Measurements from ENCODE around the gene INF2.
A peak's percentile ranks its signal among the peaks of the same experiment; 100 is the strongest.

Gene INF2

DNA sequence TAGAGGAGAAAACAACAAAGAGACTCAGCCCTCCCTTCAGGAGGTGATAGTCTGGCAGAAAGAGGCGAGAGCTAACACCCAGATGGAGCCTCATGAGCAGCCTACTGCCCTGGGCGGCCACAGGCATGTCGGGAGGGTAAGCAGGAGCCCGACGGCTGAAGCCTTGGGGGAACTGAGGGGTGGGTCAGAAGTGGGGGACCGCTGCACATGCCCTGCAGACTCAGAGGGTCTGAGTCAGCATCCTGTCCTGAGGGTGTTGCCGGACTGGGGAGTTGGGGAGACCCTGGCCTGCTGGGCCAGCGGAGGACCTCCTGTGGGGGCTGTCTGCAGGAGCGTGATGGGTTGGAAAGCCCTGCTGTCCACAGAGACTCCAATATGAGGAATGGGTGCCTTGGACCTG is 15.9 kb upstream of the INF2 start:
- Histone ChIP-seq H3K27me3 (no peaks in the 10 kb centered on the region), H3K4me1 (peaks cover 19% of the 10 kb centered on the region), H3K4me3 (ENCODE audit: low read depth, low read length) (no peak overlapping the region), H3K36me3 (no peaks in the 10 kb centered on the region), H3K9me3 (no peaks in the 10 kb centered on the region)
- no peak for DNase-seq
- TF ChIP-seq, protein P1, sequence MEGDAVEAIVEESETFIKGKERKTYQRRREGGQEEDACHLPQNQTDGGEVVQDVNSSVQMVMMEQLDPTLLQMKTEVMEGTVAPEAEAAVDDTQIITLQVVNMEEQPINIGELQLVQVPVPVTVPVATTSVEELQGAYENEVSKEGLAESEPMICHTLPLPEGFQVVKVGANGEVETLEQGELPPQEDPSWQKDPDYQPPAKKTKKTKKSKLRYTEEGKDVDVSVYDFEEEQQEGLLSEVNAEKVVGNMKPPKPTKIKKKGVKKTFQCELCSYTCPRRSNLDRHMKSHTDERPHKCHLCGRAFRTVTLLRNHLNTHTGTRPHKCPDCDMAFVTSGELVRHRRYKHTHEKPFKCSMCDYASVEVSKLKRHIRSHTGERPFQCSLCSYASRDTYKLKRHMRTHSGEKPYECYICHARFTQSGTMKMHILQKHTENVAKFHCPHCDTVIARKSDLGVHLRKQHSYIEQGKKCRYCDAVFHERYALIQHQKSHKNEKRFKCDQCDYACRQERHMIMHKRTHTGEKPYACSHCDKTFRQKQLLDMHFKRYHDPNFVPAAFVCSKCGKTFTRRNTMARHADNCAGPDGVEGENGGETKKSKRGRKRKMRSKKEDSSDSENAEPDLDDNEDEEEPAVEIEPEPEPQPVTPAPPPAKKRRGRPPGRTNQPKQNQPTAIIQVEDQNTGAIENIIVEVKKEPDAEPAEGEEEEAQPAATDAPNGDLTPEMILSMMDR (IDR thresholded peaks at IDR 0.05; ENCODE audit: low read depth, low read length): no peak

DNA sequence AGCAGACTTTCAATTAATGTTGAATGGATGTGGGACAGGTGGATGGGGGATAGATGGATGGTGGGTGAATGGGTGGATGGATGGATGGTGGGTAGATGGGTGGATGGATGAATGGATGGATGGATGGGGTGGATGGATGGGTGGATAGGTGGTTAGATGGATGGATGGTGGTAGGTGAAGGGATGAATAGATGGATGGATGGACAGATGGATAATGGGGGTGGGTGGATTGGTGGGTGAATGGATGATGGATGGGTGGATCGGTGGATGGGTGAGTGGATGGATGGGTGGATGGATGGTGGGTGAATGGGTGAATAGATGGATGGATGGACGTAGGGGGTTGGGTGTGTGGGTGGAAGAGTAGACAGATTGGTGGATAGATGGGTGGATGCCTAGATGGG is 14.0 kb upstream of the INF2 start:
- Histone ChIP-seq H3K27me3 (no peaks in the 10 kb centered on the region), H3K36me3 (no peaks in the 10 kb centered on the region), H3K4me3 (ENCODE audit: low read depth, low read length) (no peak overlapping the region), H3K9me3 (no peaks in the 10 kb centered on the region), H3K4me1 (peaks cover 30% of the 10 kb centered on the region)
- TF ChIP-seq, protein P1 (IDR thresholded peaks at IDR 0.05; ENCODE audit: low read depth, low read length): no peak
- DNase-seq: no peak

DNA sequence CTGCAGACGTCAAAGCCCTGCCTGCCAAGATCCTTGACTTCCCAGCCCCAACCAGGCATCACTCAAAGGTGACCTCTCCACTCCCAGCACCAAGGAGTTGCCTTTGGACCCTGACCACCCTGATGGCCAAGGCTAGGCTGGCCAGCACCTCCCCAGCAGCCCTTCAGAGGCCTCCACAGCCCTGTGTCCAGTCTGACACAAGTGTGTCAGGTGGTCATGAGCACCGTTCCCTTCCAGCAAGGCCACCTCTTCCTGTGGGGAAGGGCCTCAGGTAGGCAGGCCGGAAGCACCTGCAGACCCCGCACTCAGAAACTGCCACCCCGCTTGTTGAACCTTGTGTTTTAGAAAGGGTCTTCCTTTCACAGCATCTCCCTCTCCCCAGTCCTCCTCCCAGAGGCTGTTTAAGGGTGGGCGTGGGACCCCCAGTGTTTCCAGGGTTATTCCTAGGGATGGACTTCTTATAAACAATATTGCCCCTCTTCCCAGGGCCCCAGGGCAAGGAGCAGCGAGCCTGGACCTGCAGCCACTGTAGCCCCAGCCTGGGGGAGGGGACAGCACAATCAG is 13.2 kb upstream of the INF2 start:
- Histone ChIP-seq H3K27me3 (no peaks in the 10 kb centered on the region), H3K9me3 (no peaks in the 10 kb centered on the region), H3K36me3 (no peaks in the 10 kb centered on the region), H3K4me1 (peaks cover 37% of the 10 kb centered on the region), H3K4me3 (ENCODE audit: low read depth, low read length) (no peak overlapping the region)
- TF ChIP-seq, protein P1 (IDR thresholded peaks at IDR 0.05; ENCODE audit: low read depth, low read length): no peak
- no peak for DNase-seq

DNA sequence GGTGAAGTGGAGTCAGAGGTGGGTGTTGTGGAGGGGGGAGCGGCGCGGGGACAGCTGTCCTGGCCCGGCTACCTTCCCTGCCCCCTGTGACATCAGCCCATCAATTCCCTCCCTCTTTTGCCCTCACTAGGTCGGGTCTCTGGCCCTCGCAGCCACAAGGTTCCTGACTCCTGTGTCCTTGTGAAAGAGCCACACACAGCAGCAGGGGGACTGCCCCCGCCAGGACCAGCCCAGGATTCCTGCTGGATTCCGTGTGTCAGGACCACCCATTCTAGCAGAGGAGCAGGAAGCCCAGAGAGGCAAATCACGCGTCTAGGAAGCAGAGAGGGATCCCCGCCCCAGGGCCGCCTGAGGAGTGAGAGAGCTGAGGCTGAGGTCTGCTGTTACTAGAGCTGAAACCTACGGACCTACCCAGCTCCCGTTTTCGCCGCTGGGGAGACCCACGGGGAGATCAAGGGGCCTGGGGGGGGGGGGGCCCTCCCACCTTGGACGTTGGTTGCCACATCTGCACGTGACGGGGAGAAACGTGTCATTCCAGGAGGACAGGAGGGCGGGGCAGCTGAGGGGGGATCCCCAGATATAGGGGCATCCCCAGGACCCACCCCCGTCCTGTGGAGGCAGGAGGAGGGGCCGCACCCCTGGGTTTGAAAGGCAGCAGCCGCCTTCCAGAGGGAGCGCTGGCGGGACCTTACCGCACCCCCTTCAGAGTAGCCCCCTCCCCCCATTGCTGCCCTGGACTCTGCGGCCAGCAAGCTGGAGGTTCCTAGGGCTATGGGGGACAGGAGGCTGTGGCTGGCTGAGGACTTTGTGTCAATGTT is 12.5 kb upstream of the INF2 start:
- no peak overlapping the region for H3K4me3 ChIP-seq (ENCODE audit: low read depth, low read length)
- DNase-seq: peak; percentile 12
- no peaks in the 10 kb centered on the region for H3K36me3 ChIP-seq
- no peaks in the 10 kb centered on the region for H3K27me3 ChIP-seq
- TF ChIP-seq, protein P1 (IDR thresholded peaks at IDR 0.05; ENCODE audit: low read depth, low read length): no peak
- H3K9me3 ChIP-seq: no peaks in the 10 kb centered on the region
- peaks cover 44% of the 10 kb centered on the region for H3K4me1 ChIP-seq

DNA sequence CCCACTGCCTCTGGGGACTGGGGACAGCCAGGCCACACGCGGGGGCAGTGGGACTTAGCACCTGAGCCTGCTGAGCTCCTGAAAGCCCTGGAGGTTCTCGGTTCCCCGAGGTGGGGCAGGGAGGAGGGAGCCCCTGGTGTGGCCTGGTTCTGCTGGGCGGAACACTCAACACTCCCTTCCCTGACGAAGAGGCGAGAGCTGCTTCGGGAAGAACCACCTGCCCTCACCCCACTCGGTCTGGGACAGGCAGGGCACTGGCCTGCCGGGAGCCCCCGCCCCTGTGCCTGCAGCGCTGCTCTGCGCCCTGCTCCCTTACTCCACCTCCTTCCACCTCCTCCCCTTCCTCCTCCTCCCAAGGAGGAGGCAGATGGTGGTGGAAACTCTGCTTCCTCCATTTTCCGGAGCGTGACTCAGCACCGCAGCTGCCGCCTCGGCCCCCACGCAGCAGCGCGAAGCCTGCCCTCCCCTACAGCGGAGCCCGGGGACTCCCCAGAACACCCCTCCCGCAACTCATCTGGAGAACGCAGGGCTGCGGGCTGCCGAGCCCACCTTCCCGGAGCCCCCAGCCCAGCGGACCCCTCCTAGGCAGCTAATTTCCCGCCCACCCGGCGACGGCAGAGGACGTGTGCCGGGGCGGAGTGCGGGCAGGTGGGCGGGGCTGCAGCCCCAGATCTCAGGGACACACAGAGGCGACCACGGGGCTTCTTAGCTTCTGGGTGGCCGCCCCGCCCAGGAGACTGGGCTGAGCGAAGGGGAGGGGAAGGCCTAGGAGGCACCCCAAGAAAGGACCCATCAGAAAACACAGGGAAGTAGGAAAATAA is 11.7 kb upstream of the INF2 start:
- Histone ChIP-seq H3K9me3 (no peaks in the 10 kb centered on the region), H3K4me3 (ENCODE audit: low read depth, low read length) (peak overlapping the region; percentile 55), H3K27me3 (no peaks in the 10 kb centered on the region), H3K36me3 (no peaks in the 10 kb centered on the region), H3K4me1 (peaks cover 50% of the 10 kb centered on the region)
- TF ChIP-seq, protein P1 (IDR thresholded peaks at IDR 0.05; ENCODE audit: low read depth, low read length): no peak
- DNase-seq: peak; percentile 75

All from BE2C (cell line).